ENCODE results near the gene DGAT2L6.

DNA sequence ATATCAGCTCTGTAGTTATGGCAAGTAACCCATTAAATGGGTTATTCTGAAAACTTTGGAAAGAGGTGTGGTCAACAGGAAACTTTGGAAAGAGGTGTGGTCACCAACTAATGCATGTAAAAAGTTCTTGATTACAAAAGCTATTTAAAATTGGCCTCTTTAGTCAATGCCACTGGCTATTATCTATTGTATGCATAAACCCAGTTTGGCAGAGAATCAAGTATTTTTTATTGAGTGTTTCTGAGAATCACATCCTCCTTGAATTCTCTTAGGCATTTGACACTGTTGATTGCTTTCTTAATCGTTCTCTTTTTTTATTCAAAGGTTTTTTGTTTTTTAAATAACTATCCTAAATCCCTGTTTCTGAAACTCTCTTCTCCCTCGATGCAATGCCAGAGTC, 75.2 kb downstream of the DGAT2L6 start:
- TF ChIP-seq, protein P1, sequence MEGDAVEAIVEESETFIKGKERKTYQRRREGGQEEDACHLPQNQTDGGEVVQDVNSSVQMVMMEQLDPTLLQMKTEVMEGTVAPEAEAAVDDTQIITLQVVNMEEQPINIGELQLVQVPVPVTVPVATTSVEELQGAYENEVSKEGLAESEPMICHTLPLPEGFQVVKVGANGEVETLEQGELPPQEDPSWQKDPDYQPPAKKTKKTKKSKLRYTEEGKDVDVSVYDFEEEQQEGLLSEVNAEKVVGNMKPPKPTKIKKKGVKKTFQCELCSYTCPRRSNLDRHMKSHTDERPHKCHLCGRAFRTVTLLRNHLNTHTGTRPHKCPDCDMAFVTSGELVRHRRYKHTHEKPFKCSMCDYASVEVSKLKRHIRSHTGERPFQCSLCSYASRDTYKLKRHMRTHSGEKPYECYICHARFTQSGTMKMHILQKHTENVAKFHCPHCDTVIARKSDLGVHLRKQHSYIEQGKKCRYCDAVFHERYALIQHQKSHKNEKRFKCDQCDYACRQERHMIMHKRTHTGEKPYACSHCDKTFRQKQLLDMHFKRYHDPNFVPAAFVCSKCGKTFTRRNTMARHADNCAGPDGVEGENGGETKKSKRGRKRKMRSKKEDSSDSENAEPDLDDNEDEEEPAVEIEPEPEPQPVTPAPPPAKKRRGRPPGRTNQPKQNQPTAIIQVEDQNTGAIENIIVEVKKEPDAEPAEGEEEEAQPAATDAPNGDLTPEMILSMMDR (conservative IDR thresholded peaks at IDR 0.05; ENCODE audit: low read length), result no peak
- no peak for TF ChIP-seq EZH2phosphoT487 (IDR thresholded peaks at IDR 0.05; ENCODE audit: borderline replicate concordance, low read depth, low read length)
